Adrenal gland (tissue), 12 donors: Measurements from ENCODE around the gene ANKRD16. TPM values are rescaled to one million over a fixed set of nuclear protein-coding genes. Genes with fewer than 3 reads are reported as not detected.
"Not testable (repeated sequence)": the region's sequence is repeated elsewhere in the genome, so short reads cannot be mapped to it uniquely, and the experiment has no call there.

Experiments used
- DNase-seq, 7 donors: peaks; one replicate each; pipeline ENCODE4 v3.0.0-alpha.2; 2019 to 2020
- H3K27ac ChIP-seq, 5 donors: fragments of 200-600 bp; sonication (generic) in 4 of 5; 1 replicate in 3 of 5; 2 replicates in 2 of 5; pipeline versions ENCODE4 v1.5.1 to v1.8.0; 2016 to 2020; ENCODE audit warnings: mild to moderate bottlenecking in 1 of 5
- H3K27me3 ChIP-seq: fragments of 200-600 bp; 2 replicates; pipeline ENCODE4 v1.8.0; 2021
- H3K36me3 ChIP-seq, 2 donors: fragments of 200-600 bp; replicated peaks in 1 of 2; 1 replicate in 1 of 2; 2 replicates in 1 of 2; pipeline versions ENCODE4 v1.5.1 to v1.8.0; 2018 to 2022
- H3K4me1 ChIP-seq, 2 donors: fragments of 200-600 bp; replicated peaks in 1 of 2; 1 replicate in 1 of 2; 2 replicates in 1 of 2; pipeline versions ENCODE4 v1.5.1 to v1.8.0; 2018 to 2021
- H3K4me3 ChIP-seq, 4 donors: fragments of 200-600 bp; sonication (generic) in 3 of 4; one replicate each; pipeline ENCODE4 v1.5.1; 2016 to 2018
- H3K9me3 ChIP-seq, 3 donors: fragments of 200-600 bp; sonication (generic) in 1 of 3; replicated peaks in 1 of 3; 1 replicate in 2 of 3; 2 replicates in 1 of 3; pipeline versions ENCODE4 v1.5.1 to v1.8.0; 2016 to 2021
- CTCF ChIP-seq, 6 experiments: fragments of 450-650 bp in 4 of 6; fragments of 200-600 bp in 2 of 6; sonication (generic) in 1 of 6; IDR thresholded peaks; 1 replicate in 5 of 6; 2 replicates in 1 of 6; pipeline versions ENCODE4 v1.5.1 to v1.8.0; 2016 to 2021; ENCODE audit warnings: antibody characterized with exemption in 6 of 6, mild to moderate bottlenecking in 2 of 6, moderate library complexity in 1 of 6
- POLR2A ChIP-seq, 2 donors: fragments of 450-650 bp; IDR thresholded peaks; one replicate each; pipeline ENCODE4 v1.6.1; 2017; ENCODE audit warnings: antibody characterized with exemption in 2 of 2, mild to moderate bottlenecking in 2 of 2, moderate library complexity in 1 of 2
- WGBS, 4 donors: extraction: QIAGEN DNeasy Blood & Tissue Kit in 2 of 4; methylation state at CpG; one replicate each; pipeline versions ENCODE4 v1.1.5 to v1.1.7; 2013 to 2017; 5-methylcytosine and 5-hydroxymethylcytosine counted together
- intact Hi-C, 2 donors: fragments of 100-400 bp; cut with DNase I; formaldehyde crosslinking; loops; one replicate each; pipeline versions ENCODE4 v1.14.1 to v1.15.0; 2022 to 2023
- polyA plus RNA-seq, 3 donors: library from polyadenylated mRNA; stranded (reverse); fragments of 200-250 nt in 2 of 3; fragments of 350-450 nt in 1 of 3; fragmentation: Illumina TruSeq in 1 of 3; extraction: RNeasy Lipid Tissue Mini Kit (QIAGEN cat#74804) in 1 of 3; gene quantifications; one replicate each; pipeline ENCODE4 v1.2.3, GENCODE V29; 2013 to 2014
- total RNA-seq, 9 donors: library from RNA; depleted of rRNA in 4 of 9; stranded (reverse); fragments of >200 nt in 4 of 9; fragments of 120-200 nt in 1 of 9; fragmentation: NEBNext Ultra II Directional in 1 of 9; extraction: Animal tissue kit (Norgen Biotek cat#: 25700) in 1 of 9; gene quantifications; one replicate each; pipeline versions ENCODE4 v1.1.0 to v1.2.4, GENCODE V29; 2013 to 2023
- donor health status: healthy with polysubstance abuse.
- donor health status: Bipolar disorder and iron deficiency.
- donor health status: DM: yes; HTN: yes; CAD: no.
- donor health status: DM: no; HTN: no; CAD: no.
- donor health status: DM: no; HTN: no; CAD: no.
- donor health status: DM: yes; HTN: yes; CAD: no.

The ANKRD16 gene
- total and polyA plus RNA-seq, 12 donors = 4.0 to 12.4 (median 6.8) TPM

- no peak for DNase-seq
- Histone ChIP-seq H3K4me3 (no peak overlapping the region), H3K36me3 (no peaks in the 10 kb centered on the region), H3K27me3 (no peaks in the 10 kb centered on the region), H3K27ac (no peak overlapping the region), H3K4me1 (no peaks in the 10 kb centered on the region), H3K9me3 (no peaks in the 10 kb centered on the region)
- intact Hi-C loops = no loop called here
- WGBS, 4 donors = 78 to 91% (median 84%) methylated on average over 16 to 18 of the region's 18 CpGs
- TF ChIP-seq CTCF (IDR thresholded peaks at IDR 0.05) (no peak), POLR2A (IDR thresholded peaks at IDR 0.05) (no peak)
These were observed 33.6 kb downstream of the ANKRD16 start for GRCh38 chr10:5855979-5856700.

GRCh38 chr10:5854131-5854475, 35.6 kb downstream of the ANKRD16 start:
- no peak for DNase-seq
- Histone ChIP-seq H3K9me3 (no peaks in the 10 kb centered on the region), H3K27ac (no peak overlapping the region), H3K36me3 (no peaks in the 10 kb centered on the region), H3K4me1 (no peaks in the 10 kb centered on the region), H3K27me3 (no peaks in the 10 kb centered on the region), H3K4me3 (no peak overlapping the region)
- WGBS, 4 donors = 67 to 82% (median 77%) methylated on average over 5 of the region's 5 CpGs
- TF ChIP-seq POLR2A (IDR thresholded peaks at IDR 0.05) (no peak), CTCF (IDR thresholded peaks at IDR 0.05) (no peak)
- intact Hi-C loops = no loop called here

- H3K36me3 ChIP-seq, H3K4me3 ChIP-seq, DNase-seq, H3K27me3 ChIP-seq, H3K9me3 ChIP-seq, intact Hi-C loops: not testable (repeated sequence)
- 81 to 94% (median 92%) methylated on average over 4 of the region's 4 CpGs for WGBS, 4 donors
- H3K27ac ChIP-seq = peak overlapping the region in 1 of 5 donors; percentile 63
- H3K4me1 ChIP-seq = peaks cover 4 to 21% of the 10 kb centered on the region in 2 donors
These were observed 43.0 kb downstream of the ANKRD16 start for GRCh38 chr10:5846667-5847066.

- Histone ChIP-seq H3K27ac (peak overlapping the region in 2 of 5 donors; percentile 20 to 63), H3K4me3 (no peak overlapping the region), H3K27me3 (no peaks in the 10 kb centered on the region)
These were observed 45.2 kb downstream of the ANKRD16 start for GRCh38 chr10:5844345-5845055.

More at GRCh38 chr10:5844345-5845055, 45.2 kb downstream of the ANKRD16 start:
- WGBS, 4 donors = 67 to 74% (median 70%) methylated on average over 13 of the region's 13 CpGs
- intact Hi-C loops = no loop called here
- Histone ChIP-seq H3K36me3 (no peaks in the 10 kb centered on the region), H3K4me1 (peaks cover 4 to 27% of the 10 kb centered on the region in 2 donors), H3K9me3 (no peaks in the 10 kb centered on the region)
- DNase-seq = no peak
- TF ChIP-seq CTCF (IDR thresholded peaks at IDR 0.05) (no peak), POLR2A (IDR thresholded peaks at IDR 0.05) (no peak)
